DND-41 (cell line): ENCODE measurements around the gene FCRLA.

Experiments
- EZH2 ChIP-seq: IDR thresholded peaks from 3 replicates; pipeline ENCODE4 v1.6.1; 2012; ENCODE audit warnings: borderline replicate concordance, low read depth, mild to moderate bottlenecking, moderate library complexity, low read length, inconsistent platforms; ENCODE audit not compliant: severe bottlenecking
- TF ChIP-seq, protein P1 (sequence below): IDR thresholded peaks from 2 replicates; pipeline ENCODE4 v1.5.1; 2012; ENCODE audit warnings: borderline replicate concordance, low read length, moderate library complexity, mild to moderate bottlenecking; ENCODE audit not compliant: poor library complexity, severe bottlenecking; ENCODE audit errors: extremely low read depth

DNA sequence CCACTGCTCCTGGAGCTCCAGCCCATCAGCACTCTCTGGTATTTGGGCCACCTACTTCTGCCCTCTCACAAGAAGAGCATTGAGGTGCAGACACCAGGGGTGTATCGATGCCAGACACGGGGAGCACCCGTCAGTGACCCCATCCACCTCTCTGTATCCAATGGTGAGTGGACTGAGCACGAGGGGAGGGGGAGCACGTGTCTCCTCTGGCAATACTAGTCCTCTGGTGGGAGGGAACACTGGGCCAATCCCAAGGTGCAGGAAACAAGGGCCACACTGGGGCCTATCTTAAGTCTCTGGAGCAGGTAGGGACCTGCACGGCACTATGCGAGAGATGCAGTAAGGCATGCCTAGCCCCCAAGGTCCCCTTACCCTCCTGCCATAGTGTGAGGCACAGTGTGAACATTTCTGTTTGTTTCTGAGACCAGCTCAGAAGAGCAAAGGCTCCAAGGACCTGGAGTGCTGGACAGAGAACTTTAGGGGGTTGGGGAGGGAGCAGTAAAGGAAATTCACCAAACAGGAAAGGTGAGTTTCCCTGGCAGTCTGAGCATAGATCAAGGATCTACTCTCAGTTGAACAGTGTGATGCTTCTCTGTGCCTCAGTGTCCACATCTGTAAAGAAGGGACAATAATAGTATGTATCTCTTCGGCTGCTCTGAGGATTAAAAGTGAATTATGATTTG is 16.6 kb downstream of the FCRLA start:
- TF ChIP-seq, protein P1, sequence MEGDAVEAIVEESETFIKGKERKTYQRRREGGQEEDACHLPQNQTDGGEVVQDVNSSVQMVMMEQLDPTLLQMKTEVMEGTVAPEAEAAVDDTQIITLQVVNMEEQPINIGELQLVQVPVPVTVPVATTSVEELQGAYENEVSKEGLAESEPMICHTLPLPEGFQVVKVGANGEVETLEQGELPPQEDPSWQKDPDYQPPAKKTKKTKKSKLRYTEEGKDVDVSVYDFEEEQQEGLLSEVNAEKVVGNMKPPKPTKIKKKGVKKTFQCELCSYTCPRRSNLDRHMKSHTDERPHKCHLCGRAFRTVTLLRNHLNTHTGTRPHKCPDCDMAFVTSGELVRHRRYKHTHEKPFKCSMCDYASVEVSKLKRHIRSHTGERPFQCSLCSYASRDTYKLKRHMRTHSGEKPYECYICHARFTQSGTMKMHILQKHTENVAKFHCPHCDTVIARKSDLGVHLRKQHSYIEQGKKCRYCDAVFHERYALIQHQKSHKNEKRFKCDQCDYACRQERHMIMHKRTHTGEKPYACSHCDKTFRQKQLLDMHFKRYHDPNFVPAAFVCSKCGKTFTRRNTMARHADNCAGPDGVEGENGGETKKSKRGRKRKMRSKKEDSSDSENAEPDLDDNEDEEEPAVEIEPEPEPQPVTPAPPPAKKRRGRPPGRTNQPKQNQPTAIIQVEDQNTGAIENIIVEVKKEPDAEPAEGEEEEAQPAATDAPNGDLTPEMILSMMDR, result no peak
- no peak for TF ChIP-seq EZH2
